LNCAP (cell line): ENCODE results near the gene KRT80.

Source experiments
- CTCF ChIP-seq: fragments of 450-650 bp; IDR thresholded peaks from 2 replicates; pipeline ENCODE4 v1.5.1; 2017; ENCODE audit warnings: mild to moderate bottlenecking

The KRT80 gene

GRCh38 chr12:52169886-52170285 is 21.9 kb downstream of the KRT80 start:
- no peak for TF ChIP-seq CTCF

- TF ChIP-seq CTCF: no peak
Measured at GRCh38 chr12:52168019-52168717, 23.6 kb downstream of the KRT80 start.

- no peak for TF ChIP-seq CTCF
Measured at GRCh38 chr12:52167526-52167925, 24.3 kb downstream of the KRT80 start.

- TF ChIP-seq CTCF: no peak
Measured at GRCh38 chr12:52166672-52167071, 25.1 kb downstream of the KRT80 start.

- TF ChIP-seq CTCF: no peak
Measured at GRCh38 chr12:52165096-52165855, 26.5 kb downstream of the KRT80 start.

- TF ChIP-seq CTCF: no peak
Measured at GRCh38 chr12:52164624-52165023, 27.2 kb downstream of the KRT80 start.

- no peak for TF ChIP-seq CTCF
Measured at GRCh38 chr12:52162981-52163380, 28.8 kb downstream of the KRT80 start.
